H9 (cell line): ENCODE data around the gene MYO5B. TPM values are rescaled to one million over a fixed set of nuclear protein-coding genes. Genes with fewer than 3 reads are reported as not detected.
A peak's percentile ranks its signal among the peaks of the same experiment; 100 is the strongest.

Experiments used
- DNase-seq: peaks from one replicate; pipeline ENCODE4 v3.0.0-alpha.2; 2017
- H2AFZ ChIP-seq: one replicate; pipeline ENCODE4 v1.6.1; 2013; ENCODE audit warnings: mild to moderate bottlenecking, low read length, control low read depth, moderate library complexity
- H2AK5ac ChIP-seq: 2 replicates; pipeline ENCODE4 v1.6.1; 2013; ENCODE audit warnings: low read length, control low read depth, mixed read lengths; ENCODE audit not compliant: insufficient read length
- H2BK120ac ChIP-seq: one replicate; pipeline ENCODE4 v1.6.1; 2013; ENCODE audit warnings: low read depth, mild to moderate bottlenecking, low read length, control low read depth, inconsistent platforms; ENCODE audit not compliant: poor library complexity, severe bottlenecking
- H2BK12ac ChIP-seq: 2 replicates; pipeline ENCODE4 v1.6.1; 2013; ENCODE audit warnings: low read length, control low read depth, mixed read lengths, low read depth; ENCODE audit not compliant: insufficient read length
- H2BK15ac ChIP-seq: 2 replicates; pipeline ENCODE4 v1.6.1; 2013; ENCODE audit warnings: low read depth, low read length, control low read depth
- H2BK20ac ChIP-seq: one replicate; pipeline ENCODE4 v1.6.1; 2013; ENCODE audit warnings: low read depth, mild to moderate bottlenecking, low read length, control low read depth, inconsistent platforms; ENCODE audit not compliant: poor library complexity, severe bottlenecking
- H2BK5ac ChIP-seq: 2 replicates; pipeline ENCODE4 v1.6.1; 2013; ENCODE audit warnings: low read length, control low read depth, mixed read lengths; ENCODE audit not compliant: insufficient read length
- H3K14ac ChIP-seq: 2 replicates; pipeline ENCODE4 v1.6.1; 2013; ENCODE audit warnings: low read length, control low read depth; ENCODE audit not compliant: insufficient read depth
- H3K18ac ChIP-seq: 2 replicates; pipeline ENCODE4 v1.6.1; 2013; ENCODE audit warnings: low read depth, mild to moderate bottlenecking, mixed read lengths, low read length, control low read depth; ENCODE audit not compliant: insufficient read length
- H3K23ac ChIP-seq: 2 replicates; pipeline ENCODE4 v1.6.1; 2013; ENCODE audit warnings: low read length, control low read depth, mixed read lengths, low read depth; ENCODE audit not compliant: insufficient read length
- H3K23me2 ChIP-seq: 2 replicates; pipeline ENCODE4 v1.6.1; 2013; ENCODE audit warnings: low read depth, mild to moderate bottlenecking, mixed read lengths, low read length, control low read depth; ENCODE audit not compliant: insufficient read length, poor library complexity, severe bottlenecking
- H3K27ac ChIP-seq: 2 replicates; pipeline ENCODE4 v1.5.1; 2013; ENCODE audit warnings: low read length, control low read depth, mixed read lengths, low read depth; ENCODE audit not compliant: insufficient read length
- H3K27me3 ChIP-seq: 2 replicates; pipeline ENCODE4 v1.6.1; 2013; ENCODE audit warnings: low read length, control low read depth, inconsistent platforms; ENCODE audit not compliant: insufficient read depth
- H3K4ac ChIP-seq: 2 replicates; pipeline ENCODE4 v1.6.1; 2013; ENCODE audit warnings: low read depth, mild to moderate bottlenecking, control low read depth, inconsistent platforms, low read length, moderate library complexity
- H3K4me1 ChIP-seq: 2 replicates; pipeline ENCODE4 v1.6.1; 2013; ENCODE audit warnings: low read length, control low read depth, inconsistent platforms; ENCODE audit not compliant: insufficient read depth
- H3K4me2 ChIP-seq: 2 replicates; pipeline ENCODE4 v1.6.1; 2013; ENCODE audit warnings: low read length, control low read depth, mixed read lengths; ENCODE audit not compliant: insufficient read length, insufficient read depth
- H3K56ac ChIP-seq: 2 replicates; pipeline ENCODE4 v1.6.1; 2013; ENCODE audit warnings: low read depth, mild to moderate bottlenecking, mixed read lengths, low read length, control low read depth; ENCODE audit not compliant: insufficient read length
- H3K79me1 ChIP-seq: 2 replicates; pipeline ENCODE4 v1.6.1; 2013; ENCODE audit warnings: low read depth, mild to moderate bottlenecking, moderate library complexity, low read length, control low read depth, inconsistent platforms; ENCODE audit not compliant: insufficient read depth, poor library complexity, severe bottlenecking
- H3K79me2 ChIP-seq: 2 replicates; pipeline ENCODE4 v1.6.1; 2013; ENCODE audit warnings: low read length, control low read depth, inconsistent platforms; ENCODE audit not compliant: insufficient read depth
- H3K9ac ChIP-seq: 2 replicates; pipeline ENCODE4 v1.6.1; 2013; ENCODE audit warnings: low read length, control low read depth, mixed read lengths; ENCODE audit not compliant: insufficient read length; ENCODE audit errors: extremely low read depth
- H3K9me3 ChIP-seq: one replicate; pipeline ENCODE4 v1.6.1; 2013; ENCODE audit warnings: low read depth, low read length, inconsistent platforms; ENCODE audit not compliant: control insufficient read depth
- H3T11ph ChIP-seq: one replicate; pipeline ENCODE4 v1.6.1; 2013; ENCODE audit warnings: mild to moderate bottlenecking, low read length, control low read depth, inconsistent platforms
- H4K20me1 ChIP-seq: one replicate; pipeline ENCODE4 v1.6.1; 2013; ENCODE audit not compliant: control insufficient read depth, insufficient read length, insufficient read depth
- H4K5ac ChIP-seq: 2 replicates; pipeline ENCODE4 v1.6.1; 2013; ENCODE audit warnings: low read depth, mild to moderate bottlenecking, mixed read lengths, low read length, control low read depth; ENCODE audit not compliant: insufficient read length
- H4K8ac ChIP-seq: replicated peaks from 2 replicates; pipeline ENCODE4 v1.6.1; 2013; ENCODE audit warnings: low read length, control low read depth, mixed read lengths, low read depth; ENCODE audit not compliant: insufficient read length
- H4K91ac ChIP-seq: 2 replicates; pipeline ENCODE4 v1.6.1; 2013; ENCODE audit warnings: low read depth, mild to moderate bottlenecking, moderate library complexity, mixed read lengths, low read length, control low read depth; ENCODE audit not compliant: insufficient read length
- H3K27ac Mint-ChIP-seq, 3 experiments: 2 replicates in 2 of 3; 3 replicates in 1 of 3; pipeline ENCODE4 v1.8.0; 2020 to 2021; ENCODE audit warnings: mixed read lengths in 3 of 3, mild to moderate bottlenecking in 1 of 3, moderate library complexity in 1 of 3
- H3K27me3 Mint-ChIP-seq: 2 replicates; pipeline ENCODE4 v1.8.0; 2021; ENCODE audit warnings: low read depth, mild to moderate bottlenecking, moderate library complexity, mixed read lengths
- H3K36me3 Mint-ChIP-seq, 3 experiments: 2 replicates in 2 of 3; 3 replicates in 1 of 3; pipeline ENCODE4 v1.8.0; 2020 to 2021; ENCODE audit warnings: low read depth in 3 of 3, mixed read lengths in 3 of 3; ENCODE audit not compliant: insufficient read depth in 1 of 3
- H3K4me1 Mint-ChIP-seq, 2 experiments: 2 replicates each; pipeline ENCODE4 v1.8.0; 2020; ENCODE audit warnings: mixed read lengths in 2 of 2
- H3K4me3 Mint-ChIP-seq, 2 experiments: 2 replicates in 1 of 2; 3 replicates in 1 of 2; pipeline ENCODE4 v1.8.0; 2020 to 2021; ENCODE audit warnings: mild to moderate bottlenecking in 2 of 2, mixed read lengths in 2 of 2, moderate library complexity in 1 of 2
- H3K9me3 Mint-ChIP-seq, 2 experiments: 2 replicates in 1 of 2; 3 replicates in 1 of 2; pipeline ENCODE4 v1.8.0; 2020; ENCODE audit warnings: mild to moderate bottlenecking in 2 of 2, mixed read lengths in 2 of 2, moderate library complexity in 1 of 2
- WGBS: extraction: QIAGEN DNeasy Blood & Tissue Kit; methylation state at CpG from one replicate; pipeline ENCODE4 v1.1.7; 2013; ENCODE audit warnings: missing lambda C conversion rate, low lambda C conversion rate, mixed read lengths; ENCODE audit not compliant: insufficient read length; ENCODE audit errors: extremely low coverage; 5-methylcytosine and 5-hydroxymethylcytosine counted together
- total RNA-seq: library from RNA; stranded (reverse); gene quantifications from 2 replicates; pipeline ENCODE4 v1.2.1, GENCODE V29; 2021
- TF ChIP-seq, protein P1 (sequence below): fragments of 200-600 bp; sonication (generic); conservative IDR thresholded peaks from 3 replicates; pipeline ENCODE4 v1.8.0; 2021; ENCODE audit warnings: antibody characterized with exemption, mild to moderate bottlenecking

Gene MYO5B
- total RNA-seq, 1 experiment from 2014 or later = 9.3 TPM

DNA sequence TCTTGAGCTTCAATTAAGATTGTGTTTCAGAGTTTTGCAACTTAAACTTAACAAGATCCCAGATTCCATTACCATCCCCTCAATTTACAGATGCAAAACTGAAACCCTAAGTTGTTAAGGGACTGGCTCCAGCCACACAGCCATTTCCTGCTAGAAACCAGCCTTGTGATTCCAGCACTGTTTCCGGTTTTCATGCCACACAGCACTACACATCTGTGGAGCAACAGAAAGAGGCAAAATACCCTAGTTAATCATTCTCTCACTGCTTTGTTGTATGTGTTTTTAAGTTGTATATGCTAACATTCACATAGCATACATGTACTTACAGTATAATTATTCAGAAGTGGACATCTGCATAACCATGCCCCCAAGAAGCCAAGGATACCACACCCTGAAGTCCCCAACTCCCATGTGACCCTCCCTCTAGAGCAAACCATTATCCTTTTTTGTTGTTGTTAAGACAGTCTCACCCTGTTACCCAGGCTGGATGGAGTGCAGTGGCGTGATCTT is 87.4 kb downstream of the MYO5B start:
- Mint-ChIP-seq H3K27ac (peak overlapping the region in 1 of 3 experiments; percentile 13; a peak in 1 of 7 replicates), H3K27me3 (peaks cover 2% of the 10 kb centered on the region; the same call in 1 of the 2 replicates), H3K9me3 (no peaks in the 10 kb centered on the region; a peak in 1 of 5 replicates), H3K4me3 (no peak overlapping the region; a peak in 1 of 5 replicates), H3K4me1 (peaks cover 0 to 7% of the 10 kb centered on the region in 2 experiments; a peak in 3 of 4 replicates), H3K36me3 (no peaks in the 10 kb centered on the region)
- Histone ChIP-seq H2AK5ac (no peak overlapping the region), H3K4me2 (no peak overlapping the region), H3K9ac (no peak overlapping the region), H3K14ac (no peak overlapping the region), H4K8ac (no peak overlapping the region), H3K27ac (no peak overlapping the region), H3K79me1 (no peaks in the 10 kb centered on the region), H3K23me2 (no peaks in the 10 kb centered on the region), H2BK20ac (no peak overlapping the region), H3K56ac (no peak overlapping the region), H4K5ac (no peak overlapping the region), H3K4me1 (no peaks in the 10 kb centered on the region), H3K27me3 (no peaks in the 10 kb centered on the region), H3K79me2 (no peaks in the 10 kb centered on the region), H3T11ph (no peak overlapping the region), H4K20me1 (no peaks in the 10 kb centered on the region), H2BK120ac (no peak overlapping the region), H2BK15ac (no peak overlapping the region), H2BK12ac (no peak overlapping the region), H3K4ac (no peak overlapping the region), H2BK5ac (no peak overlapping the region), H3K23ac (no peak overlapping the region), H3K18ac (no peak overlapping the region), H4K91ac (no peak overlapping the region), H2AFZ (no peak overlapping the region), H3K9me3 (no peaks in the 10 kb centered on the region)
- WGBS = no CpG with 5 or more reads among the region's 2 CpGs
- no peak for DNase-seq
- TF ChIP-seq, protein P1, sequence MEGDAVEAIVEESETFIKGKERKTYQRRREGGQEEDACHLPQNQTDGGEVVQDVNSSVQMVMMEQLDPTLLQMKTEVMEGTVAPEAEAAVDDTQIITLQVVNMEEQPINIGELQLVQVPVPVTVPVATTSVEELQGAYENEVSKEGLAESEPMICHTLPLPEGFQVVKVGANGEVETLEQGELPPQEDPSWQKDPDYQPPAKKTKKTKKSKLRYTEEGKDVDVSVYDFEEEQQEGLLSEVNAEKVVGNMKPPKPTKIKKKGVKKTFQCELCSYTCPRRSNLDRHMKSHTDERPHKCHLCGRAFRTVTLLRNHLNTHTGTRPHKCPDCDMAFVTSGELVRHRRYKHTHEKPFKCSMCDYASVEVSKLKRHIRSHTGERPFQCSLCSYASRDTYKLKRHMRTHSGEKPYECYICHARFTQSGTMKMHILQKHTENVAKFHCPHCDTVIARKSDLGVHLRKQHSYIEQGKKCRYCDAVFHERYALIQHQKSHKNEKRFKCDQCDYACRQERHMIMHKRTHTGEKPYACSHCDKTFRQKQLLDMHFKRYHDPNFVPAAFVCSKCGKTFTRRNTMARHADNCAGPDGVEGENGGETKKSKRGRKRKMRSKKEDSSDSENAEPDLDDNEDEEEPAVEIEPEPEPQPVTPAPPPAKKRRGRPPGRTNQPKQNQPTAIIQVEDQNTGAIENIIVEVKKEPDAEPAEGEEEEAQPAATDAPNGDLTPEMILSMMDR = no peak
